ENCODE measurements around the gene FBLN1.

DNA sequence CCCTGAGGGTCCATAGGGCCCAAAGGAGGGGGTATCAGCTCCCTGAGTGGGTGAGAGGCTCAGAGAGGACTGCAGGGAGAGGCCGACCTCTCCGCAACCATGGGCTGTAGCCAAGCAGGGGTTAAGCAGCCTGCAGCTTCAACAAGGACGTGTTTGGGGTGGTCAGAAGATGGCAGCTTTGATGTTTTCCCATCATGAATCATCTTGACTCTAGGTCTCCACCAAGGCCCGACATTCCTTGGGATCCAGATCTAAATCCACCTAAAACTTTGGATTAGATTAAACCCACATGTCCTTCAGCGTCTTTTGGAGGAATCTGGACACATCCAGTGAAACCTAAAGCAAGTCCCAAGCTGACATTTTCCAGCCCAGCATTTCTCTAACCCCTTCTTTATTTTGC, 19.8 kb downstream of the FBLN1 start:
- TF ChIP-seq POLR2A (IDR thresholded peaks at IDR 0.05; ENCODE audit: low read length) (no peak), GATA1 (IDR thresholded peaks at IDR 0.05; ENCODE audit: low read depth, low read length) (no peak)
